Neural cell (in vitro differentiated cells): ENCODE measurements around the gene APP. TPM values are rescaled to one million over a fixed set of nuclear protein-coding genes. Genes with fewer than 3 reads are reported as not detected.

Source experiments
- H2AFZ ChIP-seq: fragments of 200-600, 300-800 bp; sonication (generic), shearing (Covaris generic); 2 replicates; pipeline ENCODE4 v1.6.0; 2014; ENCODE audit warnings: low read depth, mild to moderate bottlenecking, antibody characterized with exemption, low read length, moderate library complexity
- H3F3A ChIP-seq: fragments of 200-600 bp; shearing (Covaris generic); 2 replicates; pipeline ENCODE4 v1.6.1; 2016; ENCODE audit warnings: mild to moderate bottlenecking, moderate library complexity, mixed read lengths, antibody characterized with exemption, low read length; ENCODE audit not compliant: insufficient read depth, poor library complexity, severe bottlenecking
- H3K27ac ChIP-seq: fragments of 200-600, 300-800 bp; sonication (generic), shearing (Covaris generic); 2 replicates; pipeline ENCODE4 v1.5.1; 2014; ENCODE audit warnings: mild to moderate bottlenecking, low read length, moderate library complexity
- H3K27me3 ChIP-seq: fragments of 300-800, 200-600 bp; sonication (generic), shearing (Covaris generic); 2 replicates; pipeline ENCODE4 v1.6.0; 2014; ENCODE audit warnings: mild to moderate bottlenecking, low read depth, low read length, moderate library complexity; ENCODE audit not compliant: insufficient read depth
- H3K36me3 ChIP-seq: fragments of 300-800, 200-600 bp; sonication (generic), shearing (Covaris generic); 2 replicates; pipeline ENCODE4 v1.5.1; 2014; ENCODE audit warnings: mild to moderate bottlenecking, antibody characterized with exemption, low read length, moderate library complexity; ENCODE audit not compliant: insufficient read depth
- H3K4me2 ChIP-seq: fragments of 300-800, 200-600 bp; sonication (generic), shearing (Covaris generic); 2 replicates; pipeline ENCODE4 v1.6.0; 2014; ENCODE audit warnings: mild to moderate bottlenecking, low read length
- H3K4me3 ChIP-seq: fragments of 300-800, 200-600 bp; sonication (generic), shearing (Covaris generic); 2 replicates; pipeline ENCODE4 v1.5.1; 2014; ENCODE audit warnings: mild to moderate bottlenecking, low read length, moderate library complexity
- H3K79me2 ChIP-seq: fragments of 200-600 bp; shearing (Covaris generic); replicated peaks from 2 replicates; pipeline ENCODE4 v1.6.0; 2014; ENCODE audit warnings: mild to moderate bottlenecking, low read length, moderate library complexity; ENCODE audit not compliant: insufficient read depth
- H3K9ac ChIP-seq: fragments of 300-800, 200-600 bp; sonication (generic), shearing (Covaris generic); 2 replicates; pipeline ENCODE4 v1.6.1; 2016; ENCODE audit warnings: mild to moderate bottlenecking, low read length, mixed read lengths
- H3K9me2 ChIP-seq: fragments of 200-600 bp; shearing (Covaris generic); 2 replicates; pipeline ENCODE4 v1.6.1; 2016; ENCODE audit warnings: mild to moderate bottlenecking, low read length, mixed read lengths; ENCODE audit not compliant: insufficient read depth
- H3K9me3 ChIP-seq: fragments of 200-600, 300-800 bp; sonication (generic), shearing (Covaris generic); 2 replicates; pipeline ENCODE4 v1.6.1; 2016; ENCODE audit warnings: mild to moderate bottlenecking, mixed run types, low read length, moderate library complexity, mixed read lengths
- H4K20me1 ChIP-seq: fragments of 200-600 bp; shearing (Covaris generic); 2 replicates; pipeline ENCODE4 v1.6.1; 2016; ENCODE audit warnings: mild to moderate bottlenecking, mixed run types; ENCODE audit not compliant: insufficient read depth
- CTCF ChIP-seq: fragments of 450-650 bp; IDR thresholded peaks from 2 replicates; pipeline ENCODE4 v1.5.1; 2014; ENCODE audit warnings: antibody characterized with exemption, mild to moderate bottlenecking, moderate library complexity; ENCODE audit not compliant: poor library complexity, severe bottlenecking
- EP300 ChIP-seq: fragments of 450-650 bp; conservative IDR thresholded peaks from 2 replicates; pipeline ENCODE4 v1.6.1; 2014; ENCODE audit warnings: antibody characterized with exemption, mild to moderate bottlenecking, moderate library complexity; ENCODE audit not compliant: poor library complexity, severe bottlenecking
- EZH2 ChIP-seq: fragments of 200-600, 300-800 bp; shearing (Covaris generic), sonication (generic); IDR thresholded peaks from 2 replicates; pipeline ENCODE4 v1.6.1; 2014; ENCODE audit warnings: antibody characterized with exemption, low read length, borderline replicate concordance, mild to moderate bottlenecking; ENCODE audit not compliant: insufficient read depth, poor library complexity, severe bottlenecking
- MXI1 ChIP-seq: fragments of 450-650 bp; conservative IDR thresholded peaks from 2 replicates; pipeline ENCODE4 v1.6.1; 2014; ENCODE audit warnings: antibody characterized with exemption, mild to moderate bottlenecking; ENCODE audit not compliant: poor library complexity, severe bottlenecking
- POLR2AphosphoS5 ChIP-seq: IDR thresholded peaks from 2 replicates; pipeline ENCODE4 v1.6.1; 2012
- RAD21 ChIP-seq: fragments of 450-650 bp; conservative IDR thresholded peaks from 2 replicates; pipeline ENCODE4 v1.6.1; 2014; ENCODE audit warnings: antibody characterized with exemption, mild to moderate bottlenecking, moderate library complexity
- SMC3 ChIP-seq: fragments of 450-650 bp; conservative IDR thresholded peaks from 2 replicates; pipeline ENCODE4 v1.6.1; 2014; ENCODE audit warnings: antibody characterized with exemption, mild to moderate bottlenecking, moderate library complexity; ENCODE audit not compliant: poor library complexity
- TAF1 ChIP-seq: IDR thresholded peaks from 2 replicates; pipeline ENCODE4 v1.6.1; 2012; ENCODE audit warnings: low read depth
- polyA plus RNA-seq: library from polyadenylated mRNA; depleted of rRNA; stranded (reverse); fragments of >200 nt; gene quantifications from 2 replicates; pipeline ENCODE4 v1.2.3, GENCODE V29; 2014
- TF ChIP-seq, protein P1 (sequence below): IDR thresholded peaks from 2 replicates; pipeline ENCODE4 v1.6.1; 2012; ENCODE audit warnings: borderline replicate concordance

The APP gene
- polyA plus RNA-seq, 1 donor from 2014 or later, result 470 TPM

DNA sequence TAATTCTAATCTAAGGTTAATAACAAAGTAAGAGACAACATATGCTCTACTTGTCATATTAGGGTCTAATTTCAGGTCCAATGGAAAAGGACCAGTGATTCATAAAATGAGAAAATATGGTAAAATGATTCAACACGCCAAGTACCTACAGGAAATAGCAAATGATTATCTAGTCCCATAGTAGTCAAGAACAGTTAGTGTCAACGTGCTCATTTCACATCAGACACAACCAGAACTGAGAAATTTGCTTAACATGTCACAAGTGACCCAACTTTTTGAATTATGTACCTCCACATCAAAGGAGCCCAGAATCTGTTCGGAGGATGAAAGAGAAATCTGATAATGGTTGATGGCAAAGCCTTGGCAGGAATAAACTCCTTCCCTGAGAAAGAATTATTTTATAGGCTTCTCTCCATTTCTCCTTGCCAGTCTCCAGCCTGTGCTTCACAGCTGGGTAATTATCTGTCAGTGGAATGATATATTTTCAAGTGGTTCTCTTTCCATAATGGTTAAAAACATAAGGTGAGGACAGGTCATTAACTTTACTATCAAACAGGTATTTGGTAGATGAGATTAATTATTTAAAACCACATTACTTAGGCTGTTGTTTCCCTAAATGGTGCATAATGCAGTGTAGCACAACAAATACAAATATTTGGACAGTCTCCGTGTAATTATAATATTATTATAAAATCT is 83.2 kb downstream of the APP start:
- H4K20me1 ChIP-seq, result no peaks in the 10 kb centered on the region
- H3K36me3 ChIP-seq, result no peaks in the 10 kb centered on the region
- H3K4me3 ChIP-seq, result no peak overlapping the region
- H3K4me2 ChIP-seq, result no peak overlapping the region
- no peaks in the 10 kb centered on the region for H3F3A ChIP-seq
- H3K27me3 ChIP-seq, result no peaks in the 10 kb centered on the region
- no peaks in the 10 kb centered on the region for H3K9me2 ChIP-seq
- H3K9ac ChIP-seq, result no peak overlapping the region
- H2AFZ ChIP-seq, result no peak overlapping the region
- H3K27ac ChIP-seq, result no peak overlapping the region
- TF ChIP-seq EP300 (no peak), MXI1 (no peak), EZH2 (no peak), POLR2AphosphoS5 (no peak)
- TF ChIP-seq, protein P1, sequence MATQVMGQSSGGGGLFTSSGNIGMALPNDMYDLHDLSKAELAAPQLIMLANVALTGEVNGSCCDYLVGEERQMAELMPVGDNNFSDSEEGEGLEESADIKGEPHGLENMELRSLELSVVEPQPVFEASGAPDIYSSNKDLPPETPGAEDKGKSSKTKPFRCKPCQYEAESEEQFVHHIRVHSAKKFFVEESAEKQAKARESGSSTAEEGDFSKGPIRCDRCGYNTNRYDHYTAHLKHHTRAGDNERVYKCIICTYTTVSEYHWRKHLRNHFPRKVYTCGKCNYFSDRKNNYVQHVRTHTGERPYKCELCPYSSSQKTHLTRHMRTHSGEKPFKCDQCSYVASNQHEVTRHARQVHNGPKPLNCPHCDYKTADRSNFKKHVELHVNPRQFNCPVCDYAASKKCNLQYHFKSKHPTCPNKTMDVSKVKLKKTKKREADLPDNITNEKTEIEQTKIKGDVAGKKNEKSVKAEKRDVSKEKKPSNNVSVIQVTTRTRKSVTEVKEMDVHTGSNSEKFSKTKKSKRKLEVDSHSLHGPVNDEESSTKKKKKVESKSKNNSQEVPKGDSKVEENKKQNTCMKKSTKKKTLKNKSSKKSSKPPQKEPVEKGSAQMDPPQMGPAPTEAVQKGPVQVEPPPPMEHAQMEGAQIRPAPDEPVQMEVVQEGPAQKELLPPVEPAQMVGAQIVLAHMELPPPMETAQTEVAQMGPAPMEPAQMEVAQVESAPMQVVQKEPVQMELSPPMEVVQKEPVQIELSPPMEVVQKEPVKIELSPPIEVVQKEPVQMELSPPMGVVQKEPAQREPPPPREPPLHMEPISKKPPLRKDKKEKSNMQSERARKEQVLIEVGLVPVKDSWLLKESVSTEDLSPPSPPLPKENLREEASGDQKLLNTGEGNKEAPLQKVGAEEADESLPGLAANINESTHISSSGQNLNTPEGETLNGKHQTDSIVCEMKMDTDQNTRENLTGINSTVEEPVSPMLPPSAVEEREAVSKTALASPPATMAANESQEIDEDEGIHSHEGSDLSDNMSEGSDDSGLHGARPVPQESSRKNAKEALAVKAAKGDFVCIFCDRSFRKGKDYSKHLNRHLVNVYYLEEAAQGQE, result no peak
- peaks cover 39% of the 10 kb centered on the region for H3K79me2 ChIP-seq
- H3K9me3 ChIP-seq, result no peaks in the 10 kb centered on the region

DNA sequence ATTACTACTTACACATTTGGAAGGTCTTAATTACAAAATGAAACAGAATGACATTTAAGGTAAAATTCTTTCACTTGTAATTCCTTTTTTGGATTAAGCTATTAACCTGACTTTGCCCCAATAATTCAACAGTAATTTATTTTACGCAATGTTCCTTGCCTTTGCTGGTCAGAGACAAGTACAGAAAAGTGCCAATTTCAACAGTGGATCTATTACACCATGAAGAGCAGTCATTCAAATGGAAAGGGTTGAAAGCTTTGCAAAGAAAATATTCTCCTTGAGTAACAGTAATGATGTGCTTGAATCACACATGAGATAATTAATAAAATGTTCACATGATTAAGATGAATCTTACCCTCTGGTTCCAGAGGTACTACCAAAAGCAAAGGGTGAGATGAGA is 84.7 kb downstream of the APP start:
- no peaks in the 10 kb centered on the region for H3K9me2 ChIP-seq
- H3K79me2 ChIP-seq, result peaks cover 27% of the 10 kb centered on the region
- H3F3A ChIP-seq, result no peaks in the 10 kb centered on the region
- no peak overlapping the region for H2AFZ ChIP-seq
- no peaks in the 10 kb centered on the region for H3K9me3 ChIP-seq
- no peak overlapping the region for H3K4me2 ChIP-seq
- no peak overlapping the region for H3K4me3 ChIP-seq
- no peaks in the 10 kb centered on the region for H3K27me3 ChIP-seq
- H3K9ac ChIP-seq, result no peak overlapping the region
- no peaks in the 10 kb centered on the region for H4K20me1 ChIP-seq
- TF ChIP-seq TAF1 (no peak), RAD21 (no peak), EP300 (no peak), POLR2AphosphoS5 (no peak)
- H3K36me3 ChIP-seq, result no peaks in the 10 kb centered on the region
- no peak overlapping the region for H3K27ac ChIP-seq

DNA sequence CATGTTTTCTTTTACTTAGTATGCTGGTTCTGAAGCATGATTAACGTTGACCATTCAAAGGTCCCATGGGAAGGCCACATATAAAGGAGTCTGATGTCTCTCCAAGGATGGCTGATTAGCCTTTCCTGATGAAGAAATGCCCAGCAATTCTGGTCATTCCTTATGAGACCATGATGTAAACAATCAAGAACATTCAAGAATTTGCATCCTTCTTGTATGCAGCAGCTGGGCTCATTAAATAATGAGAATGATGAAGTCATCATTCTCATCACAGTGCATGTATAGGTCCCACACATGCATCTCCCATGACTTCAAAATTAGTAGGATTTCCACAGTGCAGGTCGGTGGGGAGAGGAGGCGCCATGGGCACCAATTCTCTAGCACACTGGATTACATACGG is 85.4 kb downstream of the APP start:
- Histone ChIP-seq H3K9me2 (no peaks in the 10 kb centered on the region), H2AFZ (no peak overlapping the region), H3K4me3 (no peak overlapping the region), H3K36me3 (no peaks in the 10 kb centered on the region), H4K20me1 (no peaks in the 10 kb centered on the region), H3K9me3 (no peaks in the 10 kb centered on the region), H3K9ac (no peak overlapping the region), H3K4me2 (no peak overlapping the region), H3K27me3 (no peaks in the 10 kb centered on the region), H3K79me2 (peaks cover 29% of the 10 kb centered on the region), H3F3A (no peaks in the 10 kb centered on the region), H3K27ac (no peak overlapping the region)
- TF ChIP-seq POLR2AphosphoS5 (no peak), SMC3 (no peak), TAF1 (no peak), EP300 (no peak), EZH2 (no peak), RAD21 (no peak), MXI1 (no peak), CTCF (no peak)
- TF ChIP-seq, protein P1, result no peak
